Measurements from ENCODE around the gene C1orf52.

Gene C1orf52

DNA sequence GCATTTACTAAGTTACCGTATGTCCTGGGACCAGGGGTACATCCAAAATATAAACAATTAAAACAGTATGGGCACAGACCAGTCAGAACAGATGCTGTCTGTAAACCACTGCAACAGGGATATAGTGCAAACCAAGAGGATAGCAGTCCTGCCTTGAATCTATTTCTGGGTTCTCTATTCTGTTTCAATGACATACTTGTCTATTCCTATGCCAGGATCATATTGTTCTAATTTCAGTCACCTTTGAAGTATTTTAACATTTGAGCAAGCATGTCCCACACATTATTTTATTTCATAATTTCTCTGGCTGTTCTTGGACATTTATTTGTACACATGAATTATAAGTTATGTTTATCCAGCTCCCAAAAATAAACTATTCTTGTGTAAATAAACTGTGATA is 30.5 kb downstream of the C1orf52 start:
- DNase-seq: no peak

- DNase-seq: no peak
These were observed 33.7 kb downstream of the C1orf52 start for GRCh38 chr1:85225624-85226380.

DNA sequence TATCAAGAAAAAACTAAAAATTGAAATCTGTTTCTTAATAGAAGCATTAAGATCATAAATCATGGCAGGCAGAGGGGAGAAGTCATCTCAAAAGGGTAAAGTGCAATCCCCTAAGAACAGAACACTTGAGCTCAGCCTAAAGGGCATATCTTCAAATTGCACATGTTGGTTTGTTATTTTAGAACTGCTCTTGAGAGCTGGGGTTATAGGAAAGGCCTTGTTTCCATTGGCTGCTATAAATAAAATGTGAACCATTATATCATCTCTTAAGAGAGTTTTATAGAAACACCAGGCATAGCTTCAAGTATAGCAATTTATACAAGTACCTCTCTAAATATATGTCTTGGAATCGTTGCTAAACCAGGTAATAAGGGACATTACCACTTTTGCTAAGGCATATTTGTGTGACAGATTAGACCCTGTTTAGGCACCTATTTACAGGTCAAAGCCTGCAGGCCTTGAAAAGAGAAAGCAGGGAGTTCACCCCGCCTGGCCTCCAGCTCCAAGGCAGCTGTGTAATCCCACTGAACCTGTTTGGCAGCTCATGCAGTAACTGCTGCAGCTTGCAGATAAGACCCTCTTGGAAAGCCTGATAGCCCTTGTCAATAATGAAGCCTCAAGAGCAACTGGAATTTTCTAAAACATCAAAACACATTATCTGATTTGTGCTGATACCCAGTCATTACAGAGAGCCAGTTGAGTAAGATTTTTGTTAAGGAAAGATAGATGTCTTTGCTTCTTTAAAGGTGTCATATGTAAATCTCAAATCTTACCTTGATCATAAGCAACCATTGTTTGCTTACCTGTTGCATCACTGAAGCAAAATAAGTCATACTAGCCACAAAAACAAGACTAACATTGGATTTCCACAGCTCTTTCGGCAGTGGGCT is 34.5 kb downstream of the C1orf52 start:
- DNase-seq: no peak

DNA sequence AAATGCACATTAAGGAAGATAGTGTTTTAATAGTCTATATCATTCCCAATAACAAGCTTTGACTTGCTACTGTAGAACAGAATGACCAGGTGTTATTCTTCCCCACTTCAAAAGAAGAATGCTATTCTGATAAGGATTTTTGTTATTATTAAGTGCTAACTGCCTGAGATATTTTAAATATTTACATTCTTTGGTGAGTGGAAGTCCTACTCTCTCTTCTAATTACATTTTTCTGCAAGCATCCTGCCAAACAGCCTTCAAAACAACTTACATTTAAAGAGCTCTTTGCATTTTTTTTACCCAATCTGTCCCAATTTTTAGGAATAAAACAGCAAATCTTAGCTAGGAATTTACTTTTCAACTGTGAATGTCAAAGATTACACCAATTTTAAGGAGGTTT is 35.2 kb downstream of the C1orf52 start:
- DNase-seq: no peak

DNA sequence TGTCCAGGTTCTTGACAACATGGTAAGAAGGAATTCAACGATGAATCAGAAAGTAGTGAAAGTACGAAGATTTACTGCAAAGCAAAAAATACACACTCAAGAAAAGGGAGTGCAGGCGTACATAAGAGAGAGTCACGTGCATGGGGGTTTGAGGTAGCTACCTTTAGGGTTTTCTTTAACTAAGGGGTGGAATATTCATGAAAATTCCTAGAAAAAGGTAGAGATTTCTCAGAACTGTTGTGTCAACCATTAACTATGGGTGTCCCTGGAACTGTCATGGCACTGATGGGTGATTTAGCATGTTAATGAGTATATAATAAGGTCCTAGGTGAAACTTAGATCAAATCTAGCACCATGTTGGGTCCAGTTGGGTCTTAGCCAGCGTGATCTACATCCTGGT is 36.1 kb downstream of the C1orf52 start:
- no peak for DNase-seq

- no peak for DNase-seq
These were observed 38.7 kb downstream of the C1orf52 start for GRCh38 chr1:85220756-85221201.

DNA sequence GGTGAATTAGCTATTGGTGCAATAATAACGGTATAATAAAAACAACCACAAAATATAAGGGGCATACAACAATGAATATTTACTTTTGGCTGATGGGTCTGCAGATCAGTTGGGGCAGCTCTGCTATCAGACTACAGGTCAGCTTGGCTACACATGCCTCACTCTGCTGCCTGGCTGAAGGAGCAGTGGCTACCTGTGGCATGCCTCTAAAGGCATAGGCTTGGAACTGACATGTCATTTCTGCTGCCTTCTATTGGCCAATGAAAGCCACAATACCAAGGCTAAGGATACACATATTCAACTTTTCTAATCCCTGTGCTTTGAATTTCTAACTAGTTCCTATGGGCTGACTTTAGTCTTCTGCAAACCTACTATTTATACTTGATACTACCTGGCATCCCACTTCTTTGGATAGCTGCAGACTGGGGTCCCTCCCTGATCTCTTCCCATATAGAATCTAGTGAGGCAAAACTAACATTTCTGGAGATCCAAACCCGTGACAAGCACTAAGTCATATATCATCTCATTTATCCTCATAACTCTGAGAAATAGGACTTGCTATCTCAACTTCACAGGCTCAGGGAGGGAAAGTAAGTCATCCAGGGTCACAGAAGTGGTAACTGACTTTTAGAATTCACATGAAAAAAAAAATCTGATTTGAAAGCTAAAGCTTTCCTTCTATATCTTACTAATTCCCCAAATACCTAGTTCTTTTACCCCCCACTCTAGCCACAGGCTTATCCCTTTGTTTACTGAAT is 39.4 kb downstream of the C1orf52 start:
- no peak for DNase-seq

- DNase-seq: no peak
These were observed 42.8 kb downstream of the C1orf52 start for GRCh38 chr1:85216697-85217096.

DNA sequence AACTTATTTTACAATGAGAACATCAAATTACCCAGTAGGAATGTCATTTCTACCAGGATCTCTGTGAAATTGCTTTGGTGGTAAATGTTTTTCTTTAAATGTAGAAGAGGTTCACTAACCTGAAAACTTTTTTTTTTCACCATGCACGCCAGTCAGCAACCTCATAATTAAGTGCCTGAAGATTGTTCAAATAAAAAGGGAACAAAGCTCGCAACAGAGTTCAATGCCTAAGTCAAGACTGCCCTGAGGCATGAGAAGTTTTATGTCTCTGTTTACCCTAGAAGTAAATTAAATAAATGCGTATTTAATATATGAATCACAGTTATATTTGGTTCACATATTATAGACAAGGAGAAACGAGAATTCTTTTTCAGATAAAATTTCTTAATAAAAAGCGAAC is 44.8 kb downstream of the C1orf52 start:
- no peak for DNase-seq

DNA sequence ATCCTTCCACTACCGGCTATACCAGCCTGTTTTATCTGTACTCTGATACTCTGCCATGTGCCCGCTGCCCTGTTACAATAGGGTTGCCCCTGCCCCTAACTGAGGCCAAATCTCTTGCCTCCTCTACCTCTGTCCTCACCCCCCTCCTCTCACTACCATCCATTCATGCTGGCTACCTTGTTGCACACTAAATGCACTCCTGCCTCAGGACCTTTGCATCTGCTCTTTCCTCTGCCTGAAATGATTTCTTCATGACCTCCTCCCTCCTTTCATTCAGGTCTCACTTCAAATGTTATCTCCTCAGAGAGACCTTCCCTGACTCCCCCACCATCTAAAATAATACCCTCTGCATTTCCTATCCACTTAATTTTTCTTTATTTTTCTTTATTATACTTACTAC is 51.0 kb downstream of the C1orf52 start:
- no peak for DNase-seq

DNA sequence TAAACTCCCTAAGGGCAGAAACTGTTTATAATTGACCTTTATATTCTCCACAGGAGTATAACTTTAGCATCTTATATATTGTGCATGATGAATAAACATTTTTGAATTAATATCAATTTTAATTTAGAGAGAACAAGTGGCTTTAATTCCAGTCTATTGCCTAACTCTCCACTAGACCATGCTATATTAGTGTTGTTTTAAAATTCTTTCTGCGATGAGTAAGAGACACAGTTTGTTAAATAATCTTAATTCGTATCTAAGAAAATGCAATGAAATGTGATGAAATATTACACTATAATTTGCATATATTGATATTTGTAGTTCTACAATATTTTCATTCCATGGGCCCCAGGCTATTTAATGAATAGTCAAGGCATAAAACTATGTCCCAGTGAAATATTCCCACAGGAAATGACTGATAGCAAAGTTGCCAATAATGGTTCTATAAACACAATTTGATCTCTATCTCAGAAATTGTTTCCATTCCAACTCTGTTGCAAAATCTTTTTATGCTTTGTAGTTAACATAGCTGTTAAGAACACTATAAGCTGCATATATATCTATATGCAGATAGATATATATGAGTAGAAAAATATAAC is 55.8 kb downstream of the C1orf52 start:
- DNase-seq: no peak

DNA sequence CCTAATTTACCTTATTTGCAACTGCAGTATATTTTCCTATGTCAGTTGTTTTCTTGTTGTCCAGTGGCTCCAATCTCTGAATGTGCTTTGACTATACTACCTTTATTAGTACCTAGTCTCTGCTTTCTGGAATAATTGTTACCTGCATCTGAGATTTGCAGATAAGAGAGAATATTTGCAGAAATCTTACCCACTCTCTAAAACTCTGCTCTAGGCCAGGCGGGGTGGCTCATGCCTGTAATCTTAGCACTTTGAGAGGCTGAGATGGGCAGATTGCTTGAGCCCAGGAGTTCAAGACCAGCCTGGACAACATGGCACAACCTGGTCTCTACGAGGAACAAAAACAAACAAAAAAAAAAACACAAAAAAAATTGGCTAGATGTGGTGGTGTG is 56.6 kb downstream of the C1orf52 start:
- no peak for DNase-seq

DNA sequence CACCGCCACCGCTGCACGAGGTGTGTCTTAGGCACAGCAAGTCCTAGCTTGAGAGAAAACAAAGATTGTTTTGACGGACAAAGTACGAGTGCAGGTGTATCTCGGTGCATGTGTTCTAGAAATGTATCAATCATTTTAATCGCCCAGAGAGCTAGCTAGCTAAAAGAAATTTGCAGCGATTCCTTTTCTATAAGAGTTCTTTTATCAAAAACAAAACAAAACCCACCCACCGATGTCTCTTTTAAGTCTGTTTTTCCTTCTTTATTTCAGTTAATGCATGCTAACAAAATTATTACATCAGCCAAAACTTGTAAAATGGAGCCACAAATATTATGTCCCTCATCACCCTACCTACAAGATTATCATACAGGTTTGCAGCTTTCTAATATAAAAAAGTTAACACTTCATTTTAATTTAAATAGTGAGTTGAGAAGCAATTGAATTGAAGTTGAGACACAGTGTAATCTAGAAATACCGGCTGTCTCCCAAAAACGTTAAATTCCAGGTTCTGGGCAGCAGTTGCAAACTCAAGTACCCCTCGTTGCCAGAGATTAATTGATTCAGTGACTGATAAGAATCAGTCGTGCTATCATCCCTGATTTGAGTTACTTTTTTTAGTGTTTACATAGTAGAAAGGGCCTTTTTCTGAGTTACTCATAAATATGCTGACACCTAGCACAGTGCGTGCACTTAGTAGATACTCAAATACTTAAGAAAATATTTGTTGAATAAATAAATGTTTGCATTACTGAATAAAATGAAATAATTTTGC is 57.2 kb downstream of the C1orf52 start:
- no peak for DNase-seq

DNA sequence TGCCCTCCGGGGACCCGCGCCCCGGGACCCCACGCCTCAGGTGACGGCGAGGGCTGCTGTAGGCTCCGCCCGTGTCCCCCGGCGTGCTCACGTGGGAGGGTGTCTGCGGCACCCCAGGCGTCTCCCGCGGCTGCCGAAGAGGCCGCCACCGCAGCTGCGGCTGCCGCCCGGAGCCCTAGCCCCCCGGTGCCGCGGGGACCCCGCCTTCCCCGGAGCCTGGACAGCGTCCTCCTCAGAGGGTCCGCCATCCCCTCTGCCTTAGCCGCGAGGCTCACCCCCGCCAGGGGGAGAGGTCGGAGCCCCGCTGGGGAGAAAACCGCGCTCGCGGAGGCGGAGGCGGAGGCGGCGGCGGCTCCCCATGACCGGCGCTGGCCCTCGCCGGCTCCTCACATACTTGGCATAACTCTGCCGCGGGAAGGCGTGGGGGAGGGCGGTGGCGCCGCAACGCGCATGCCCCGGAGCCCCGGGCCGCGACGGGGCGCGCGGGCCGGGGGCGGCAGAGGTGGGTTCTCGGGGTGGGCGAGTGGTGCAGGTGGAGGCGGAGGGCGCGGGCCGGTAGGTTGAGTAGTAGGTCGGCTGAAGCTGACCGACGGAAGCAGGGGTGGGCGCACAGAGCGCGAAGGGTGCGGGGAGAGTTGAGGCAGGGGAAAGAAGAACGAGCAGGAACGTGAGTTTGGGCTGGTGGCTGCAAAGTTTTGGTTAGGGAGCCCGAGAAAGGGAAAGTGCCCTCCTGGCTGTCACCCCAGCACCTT is 57.9 kb downstream of the C1orf52 start:
- no peak for DNase-seq

- no peak for DNase-seq
These were observed 58.8 kb downstream of the C1orf52 start, which contains the start of gene SYDE2 for GRCh38 chr1:85200463-85201339. SYDE2 (minus strand) TSS chr1:85201016; CDS start chr1:85200996, 20 bp downstream.
